Fibroblast of the conjunctiva (primary cell): ENCODE results near the gene IMPG1.

Source experiments
- DNase-seq: peaks from one replicate; pipeline ENCODE4 v3.0.0-alpha.2; 2010; ENCODE audit warnings: low read depth

Gene IMPG1

DNA sequence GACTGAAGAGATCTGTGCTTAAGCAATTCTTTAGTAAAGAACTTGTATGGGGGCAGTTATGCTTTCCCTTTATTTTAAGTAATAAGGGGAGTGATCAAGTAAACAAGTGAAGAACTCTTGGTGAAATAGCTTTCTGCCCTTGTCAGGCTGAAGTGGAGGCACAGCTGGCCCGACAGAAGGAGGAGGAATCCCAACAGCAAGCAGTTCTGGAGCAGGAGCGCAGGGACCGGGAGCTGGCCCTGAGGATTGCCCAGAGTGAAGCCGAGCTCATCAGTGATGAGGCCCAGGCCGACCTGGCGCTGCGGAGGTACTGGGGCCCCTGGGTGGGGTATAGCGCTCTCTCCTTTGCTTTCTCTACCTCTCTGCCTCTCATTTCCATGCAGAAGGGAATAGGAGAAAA is 180.1 kb downstream of the IMPG1 start:
- no peak for DNase-seq

DNA sequence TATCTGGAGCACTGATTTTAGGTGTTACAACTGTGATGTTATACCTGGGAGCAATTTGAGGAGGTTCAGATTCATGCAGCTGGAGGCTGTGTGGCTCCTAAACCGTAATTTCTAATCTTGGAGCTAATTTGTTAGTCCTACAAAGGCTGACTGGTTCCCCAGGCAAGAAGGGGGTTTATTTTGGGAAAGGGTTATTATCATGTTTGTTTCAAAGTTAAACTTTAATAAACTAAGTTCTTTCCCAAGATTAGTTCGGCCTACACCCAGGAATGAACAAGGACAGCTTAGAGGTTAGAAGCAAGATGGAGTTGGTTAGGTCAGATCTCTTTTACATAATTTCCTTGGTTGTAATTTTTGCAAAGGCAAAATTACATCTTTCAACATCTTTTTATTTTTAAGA is 187.6 kb downstream of the IMPG1 start:
- DNase-seq: no peak

DNA sequence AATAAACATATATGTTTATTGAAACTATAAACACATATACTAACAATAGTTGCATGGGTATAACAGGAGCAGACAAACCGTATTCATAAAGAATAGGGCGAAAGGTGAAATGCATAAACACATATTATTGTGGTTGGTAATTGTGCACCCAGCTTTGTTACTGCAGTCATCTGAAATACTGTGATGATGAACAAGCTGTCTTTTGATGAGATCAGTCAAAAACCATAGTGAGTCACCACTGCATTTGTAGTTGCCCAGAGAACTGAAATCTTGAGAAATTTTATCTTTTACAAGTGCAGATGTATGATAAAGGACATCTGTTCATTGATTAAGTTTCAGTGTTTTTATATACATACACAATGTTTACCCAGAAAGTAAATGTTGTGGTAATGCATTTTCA is 189.7 kb downstream of the IMPG1 start:
- peak; percentile 39 for DNase-seq

DNA sequence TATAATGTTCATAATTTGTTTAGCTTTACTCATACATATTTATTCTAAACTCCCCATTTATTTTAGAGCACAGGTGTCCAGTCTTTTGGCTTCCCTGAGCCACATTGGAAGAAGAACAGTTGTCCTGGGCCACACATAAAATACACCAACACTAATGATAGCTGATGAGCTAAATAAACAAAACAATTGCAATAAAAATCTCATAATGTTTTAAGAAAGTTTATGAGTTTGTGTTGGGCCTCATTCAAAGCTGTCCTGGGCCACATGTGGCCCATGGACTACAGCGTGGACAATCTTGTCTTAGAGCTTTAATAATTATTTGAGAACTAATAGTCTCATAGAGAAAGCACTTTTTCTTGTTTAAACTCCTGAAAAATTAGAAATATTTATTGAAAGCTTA is 192.2 kb downstream of the IMPG1 start:
- no peak for DNase-seq

DNA sequence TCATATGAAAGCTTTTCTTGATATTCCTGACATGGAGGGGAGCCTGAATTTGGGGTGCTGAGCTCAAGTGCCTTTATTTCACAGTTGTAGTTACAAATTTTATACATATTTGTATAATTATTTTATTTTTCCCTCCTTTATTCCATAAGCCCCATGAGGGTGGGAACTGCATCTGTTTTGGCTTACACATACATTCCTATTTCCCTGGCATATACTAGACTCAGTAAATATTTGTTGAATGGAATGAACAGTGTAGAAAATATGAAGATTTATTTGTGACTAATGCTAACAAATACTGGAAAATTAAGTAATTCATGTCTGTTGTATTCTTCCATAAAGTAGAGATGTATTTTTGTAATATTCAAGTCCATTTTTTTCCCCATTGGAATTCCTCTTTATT is 196.3 kb downstream of the IMPG1 start:
- no peak for DNase-seq

DNA sequence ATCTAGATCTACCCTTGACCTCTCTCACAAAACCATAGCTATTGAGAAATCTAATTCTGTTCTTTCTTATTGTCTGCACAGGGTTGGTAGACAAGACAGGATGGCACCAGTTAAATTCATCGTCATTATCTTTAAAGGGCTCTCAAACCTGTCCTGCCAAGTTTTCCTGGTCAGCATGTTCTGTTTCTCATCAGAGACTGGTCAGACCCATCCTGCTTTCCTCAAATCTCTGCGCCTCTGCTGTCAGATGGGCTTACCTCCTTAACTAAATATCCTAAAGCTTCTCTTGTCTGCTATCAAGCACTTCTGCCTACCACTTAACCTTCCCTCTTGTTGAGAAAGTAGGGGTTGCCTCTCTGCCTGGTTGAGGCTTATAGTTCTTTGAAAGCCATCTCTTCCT is 198.2 kb downstream of the IMPG1 start:
- no peak for DNase-seq
